Body of pancreas (tissue), 4 donors: ENCODE data around the gene ARL4A. TPM values are rescaled to one million over a fixed set of nuclear protein-coding genes. Genes with fewer than 3 reads are reported as not detected.

Experiments used
- ATAC-seq: fragments of 150-250 bp; one replicate; pipeline ENCODE4 v1.9.1; 2016
- DNase-seq, 4 donors: peaks; one replicate each; pipeline ENCODE4 v3.0.0-alpha.2; 2019
- H3K27ac ChIP-seq, 4 donors: fragments of 200-600 bp; sonication (generic); 1 replicate in 3 of 4; 2 replicates in 1 of 4; pipeline versions ENCODE4 v1.5.1 to v1.6.1; 2016 to 2019; ENCODE audit warnings: mild to moderate bottlenecking in 1 of 4, mixed read lengths in 1 of 4, moderate library complexity in 1 of 4
- H3K27me3 ChIP-seq, 2 donors: fragments of 200-600 bp; sonication (generic); one replicate each; pipeline ENCODE4 v1.6.0; 2016; ENCODE audit warnings: mild to moderate bottlenecking in 1 of 2
- H3K36me3 ChIP-seq, 2 donors: fragments of 200-600 bp; sonication (generic); replicated peaks in 1 of 2; 2 replicates each; pipeline ENCODE4 v1.5.1; 2016; ENCODE audit warnings: low read depth in 2 of 2; ENCODE audit not compliant: insufficient read depth in 1 of 2
- H3K4me1 ChIP-seq: fragments of 200-600 bp; sonication (generic); one replicate; pipeline ENCODE4 v1.6.0; 2016
- H3K4me3 ChIP-seq, 2 donors: fragments of 200-600 bp; sonication (generic); 1 replicate in 1 of 2; 2 replicates in 1 of 2; pipeline ENCODE4 v1.5.1; 2016 to 2019
- H3K9me3 ChIP-seq, 3 donors: fragments of 200-600 bp; sonication (generic); 1 replicate in 2 of 3; 2 replicates in 1 of 3; pipeline ENCODE4 v1.5.1; 2016
- CTCF ChIP-seq, 7 experiments: fragments of 450-650 bp in 4 of 7; fragments of 200-600 bp in 3 of 7; sonication (generic) in 3 of 7; IDR thresholded peaks; one replicate each; pipeline ENCODE4 v1.5.1; 2016 to 2019; ENCODE audit warnings: antibody characterized with exemption in 7 of 7
- POLR2A ChIP-seq, 3 donors: fragments of 450-650 bp; IDR thresholded peaks; one replicate each; pipeline ENCODE4 v1.6.1; 2016; ENCODE audit warnings: antibody characterized with exemption in 3 of 3, mild to moderate bottlenecking in 2 of 3
- WGBS, 2 donors: methylation state at CpG; one replicate each; pipeline ENCODE4 v1.1.5; 2017; 5-methylcytosine and 5-hydroxymethylcytosine counted together
- intact Hi-C: fragments of 100-400 bp; cut with DNase I; formaldehyde crosslinking; loops from one replicate; pipeline ENCODE4 v1.15.1; 2023
- total RNA-seq, 2 donors: library from RNA; depleted of rRNA; stranded (reverse); fragments of >200 nt; gene quantifications; one replicate each; pipeline ENCODE4 v1.1.0, GENCODE V29; 2016

The ARL4A gene
- total RNA-seq, 2 donors from 2014 or later = 4.0 to 13.0 TPM

GRCh38 chr7:12713625-12714378 is 26.4 kb downstream of the ARL4A start:
- DNase-seq (no peak), ATAC-seq (no peak)
- Histone ChIP-seq H3K27ac (no peak overlapping the region), H3K4me1 (no peaks in the 10 kb centered on the region), H3K36me3 (no peaks in the 10 kb centered on the region), H3K4me3 (no peak overlapping the region), H3K9me3 (no peaks in the 10 kb centered on the region), H3K27me3 (no peaks in the 10 kb centered on the region)
- WGBS, 2 donors = 93 to 95% methylated on average over 1 of the region's 1 CpG
- TF ChIP-seq CTCF (IDR thresholded peaks at IDR 0.05) (no peak), POLR2A (IDR thresholded peaks at IDR 0.05) (no peak)
- intact Hi-C loops = no loop called here

GRCh38 chr7:12714379-12714737 is 26.9 kb downstream of the ARL4A start:
- no peaks in the 10 kb centered on the region for H3K27me3 ChIP-seq
- TF ChIP-seq CTCF (IDR thresholded peaks at IDR 0.05) = no peak
- TF ChIP-seq POLR2A (IDR thresholded peaks at IDR 0.05) = no peak
- WGBS, 2 donors = 81 to 96% methylated on average over 1 of the region's 1 CpG
- intact Hi-C loops = no loop called here
- DNase-seq = no peak
- H3K9me3 ChIP-seq = no peaks in the 10 kb centered on the region
- no peak overlapping the region for H3K27ac ChIP-seq
- no peaks in the 10 kb centered on the region for H3K4me1 ChIP-seq
- no peak overlapping the region for H3K4me3 ChIP-seq
- H3K36me3 ChIP-seq = no peaks in the 10 kb centered on the region
- ATAC-seq = no peak

GRCh38 chr7:12715372-12716133 is 28.1 kb downstream of the ARL4A start:
- H3K27ac ChIP-seq = peak overlapping the region in 2 of 4 donors; percentile 44 to 63
- H3K27me3 ChIP-seq = no peaks in the 10 kb centered on the region
- DNase-seq (peak in 3 of 4 donors; percentile 36 to 80 (median 44)), ATAC-seq (peak; percentile 73)
- H3K4me3 ChIP-seq = no peak overlapping the region
- 54 to 70% methylated on average over 12 of the region's 12 CpGs for WGBS, 2 donors
- TF ChIP-seq CTCF (IDR thresholded peaks at IDR 0.05) = no peak
- peak in 1 of 3 donors; percentile 13 for TF ChIP-seq POLR2A (IDR thresholded peaks at IDR 0.05)
- H3K9me3 ChIP-seq = no peaks in the 10 kb centered on the region
- no peaks in the 10 kb centered on the region for H3K36me3 ChIP-seq
- intact Hi-C loops = no loop called here
- no peaks in the 10 kb centered on the region for H3K4me1 ChIP-seq

- Histone ChIP-seq H3K4me1 (no peaks in the 10 kb centered on the region), H3K27ac (peak overlapping the region in 1 of 4 donors; percentile 63), H3K27me3 (no peaks in the 10 kb centered on the region), H3K4me3 (no peak overlapping the region), H3K36me3 (no peaks in the 10 kb centered on the region), H3K9me3 (no peaks in the 10 kb centered on the region)
- TF ChIP-seq CTCF (IDR thresholded peaks at IDR 0.05) = no peak
- no peak for TF ChIP-seq POLR2A (IDR thresholded peaks at IDR 0.05)
- WGBS, 2 donors = 83 to 90% methylated on average over 7 of the region's 7 CpGs
- no peak for ATAC-seq
- intact Hi-C loops = no loop called here
- DNase-seq = no peak
Measured at GRCh38 chr7:12716134-12716681, 28.8 kb downstream of the ARL4A start.
